HS-5 (cell line): ENCODE measurements around the gene ATR.
"Not testable (repeated sequence)": the region's sequence is repeated elsewhere in the genome, so short reads cannot be mapped to it uniquely, and the experiment has no call there.

ENCODE experiments used
- DNase-seq: peaks from one replicate; pipeline ENCODE4 v3.0.0-alpha.2; 2012; ENCODE audit warnings: low read depth

The ATR gene

DNA sequence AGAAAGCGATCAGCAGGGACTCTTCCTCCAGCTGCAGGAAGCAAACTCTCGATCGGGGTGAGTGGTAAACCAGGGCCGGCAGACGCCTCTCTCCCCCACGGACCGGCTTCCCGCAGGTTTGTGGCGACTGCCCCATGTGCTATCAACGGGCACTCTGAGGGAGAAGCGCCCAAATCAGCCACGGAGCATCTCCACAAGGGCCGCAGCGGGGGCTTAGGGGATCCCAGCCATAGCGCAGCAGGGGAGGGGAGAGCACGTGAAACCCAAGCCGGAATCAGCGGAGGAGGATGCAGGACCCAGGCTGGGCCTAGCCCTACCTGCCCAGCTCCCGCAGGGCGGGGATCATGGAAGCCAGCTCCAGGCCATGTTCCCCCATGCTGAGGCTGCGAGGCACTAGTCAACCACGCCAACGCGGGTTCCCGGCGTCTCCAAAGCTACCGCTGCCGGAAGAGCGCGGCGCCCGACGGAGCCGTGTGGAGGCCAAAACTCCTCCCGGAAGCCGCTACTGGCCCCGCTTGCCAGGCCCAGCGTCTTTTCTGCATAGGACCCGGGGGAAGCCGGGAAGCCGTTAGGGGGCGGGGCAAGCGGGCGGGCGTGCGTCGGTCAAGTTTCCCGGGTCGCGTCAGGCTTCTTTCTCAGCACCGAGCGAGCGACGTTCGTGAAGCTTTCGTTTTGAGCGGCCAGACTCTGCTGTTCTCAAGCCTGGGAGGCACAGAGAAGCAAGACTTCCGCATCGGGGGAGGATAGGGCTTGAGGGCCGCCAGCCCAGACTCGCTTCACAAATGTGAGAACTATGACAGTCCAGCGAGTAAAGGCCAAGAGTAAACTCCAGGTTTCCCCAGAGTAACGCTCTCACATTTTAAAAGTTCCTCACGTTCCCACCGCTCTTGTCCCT, at the start of gene ATR:
ATR (minus strand) TSS at position 405 of the 895 bp plus-strand sequence; CDS start at position 376, 29 bp downstream.
- peak; percentile 73 for DNase-seq

DNA sequence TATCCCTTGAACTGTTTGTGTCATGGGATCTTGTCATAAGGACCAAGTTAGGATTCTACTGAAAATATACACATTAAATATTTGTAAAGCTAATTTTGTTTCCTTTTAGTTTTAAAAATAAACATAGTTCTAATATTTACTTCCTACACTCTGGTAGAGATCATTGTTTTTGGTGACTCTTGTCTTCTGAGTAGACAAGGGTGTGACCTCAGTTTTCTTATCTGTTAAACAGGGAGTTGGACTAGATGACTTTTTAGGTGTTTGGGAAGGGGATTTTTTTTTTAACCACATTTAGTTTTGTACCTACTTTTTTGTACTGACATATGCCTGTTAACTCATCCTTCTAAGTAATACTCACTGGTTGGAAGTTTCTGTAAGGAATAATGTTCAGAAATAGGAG, 48.4 kb upstream of the ATR start:
- DNase-seq: no peak

DNA sequence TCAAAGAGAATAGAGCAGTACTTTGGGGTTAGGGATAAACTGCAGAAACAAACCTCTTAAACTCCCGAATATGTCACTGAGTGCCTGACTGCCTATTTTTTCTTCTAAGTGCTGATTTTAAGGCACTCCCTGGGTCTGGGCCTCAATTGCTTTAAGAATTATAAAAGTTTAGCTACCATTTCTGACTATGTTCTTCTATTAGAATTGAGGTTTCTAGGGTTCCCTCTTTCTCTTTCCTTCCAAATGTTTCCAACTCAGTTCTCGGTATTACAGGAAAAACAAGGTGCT, 46.6 kb upstream of the ATR start:
- DNase-seq: no peak

DNA sequence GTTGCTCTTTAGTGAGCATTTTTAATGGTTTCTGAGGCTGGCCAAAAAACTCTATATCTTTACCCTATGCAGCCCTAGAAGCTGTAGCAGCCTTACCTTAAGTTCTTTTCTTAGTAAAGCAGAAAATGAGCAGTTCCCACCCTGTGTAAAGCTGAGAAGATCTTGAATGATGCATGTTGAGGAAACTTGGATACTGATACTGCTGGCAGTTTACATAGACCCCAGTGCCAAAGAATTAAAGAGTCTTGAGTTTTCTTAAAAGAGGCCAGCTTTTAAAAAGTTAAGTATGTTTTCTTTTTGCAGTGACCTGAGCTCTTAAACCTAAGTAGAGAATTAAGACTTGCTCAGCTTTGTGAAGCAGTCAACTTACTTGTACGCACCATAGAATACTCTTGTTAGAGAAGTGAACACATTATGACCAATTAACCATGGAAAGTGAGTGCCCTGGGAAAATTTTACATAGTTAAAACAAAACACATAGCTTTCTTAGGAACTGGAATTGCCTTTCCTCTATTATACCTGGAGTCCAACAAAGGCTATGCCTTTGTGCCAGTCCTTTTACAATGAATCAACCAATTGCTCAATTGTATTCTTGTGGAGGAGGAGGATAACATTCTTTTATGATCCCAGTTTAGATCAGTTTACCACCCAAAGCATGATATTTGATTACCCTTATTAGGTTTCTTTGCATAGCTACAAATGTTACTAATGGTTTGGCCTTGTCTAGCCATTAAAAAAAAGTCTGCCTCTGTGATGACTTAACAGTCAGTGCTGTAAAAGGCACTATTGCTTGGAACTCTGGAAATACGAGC, 46.0 kb upstream of the ATR start:
- DNase-seq: no peak

DNA sequence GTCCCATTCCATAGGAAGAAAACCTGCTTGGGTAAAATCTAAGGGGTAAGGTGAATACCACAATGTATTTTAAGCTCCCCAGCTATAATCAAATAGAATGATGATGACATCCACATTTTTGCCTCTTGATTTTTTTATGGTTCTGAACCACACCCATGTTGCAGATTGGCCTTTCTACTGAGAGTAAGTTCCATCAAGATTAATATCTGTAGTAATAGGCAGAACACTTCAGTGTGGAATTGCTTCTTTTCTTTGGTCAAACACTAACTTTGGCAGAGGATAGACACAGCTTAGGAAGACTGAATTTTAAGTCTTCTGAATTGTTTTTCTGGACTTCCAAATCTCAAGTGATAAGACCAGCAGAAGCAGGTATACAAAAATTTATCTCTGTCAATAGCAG, 44.7 kb upstream of the ATR start:
- no peak for DNase-seq

DNA sequence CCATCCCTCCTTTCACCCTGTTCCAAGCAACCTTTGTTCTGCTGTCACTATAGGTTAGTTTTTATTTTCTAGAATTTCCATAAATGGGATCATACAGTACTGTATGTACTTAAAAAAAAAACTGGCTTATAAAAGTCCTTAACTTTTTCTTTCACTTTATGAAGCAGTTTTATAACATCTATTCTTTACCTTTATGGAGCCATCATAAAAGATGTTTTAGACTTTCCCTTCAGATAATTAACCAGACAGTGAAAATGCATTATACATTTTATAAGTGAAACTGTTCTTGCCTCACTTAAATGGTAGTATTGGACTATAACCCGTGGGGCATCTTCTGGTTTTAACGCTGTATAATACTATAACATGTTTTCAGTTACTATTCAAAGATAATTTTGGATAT, 43.9 kb upstream of the ATR start:
- no peak for DNase-seq

DNA sequence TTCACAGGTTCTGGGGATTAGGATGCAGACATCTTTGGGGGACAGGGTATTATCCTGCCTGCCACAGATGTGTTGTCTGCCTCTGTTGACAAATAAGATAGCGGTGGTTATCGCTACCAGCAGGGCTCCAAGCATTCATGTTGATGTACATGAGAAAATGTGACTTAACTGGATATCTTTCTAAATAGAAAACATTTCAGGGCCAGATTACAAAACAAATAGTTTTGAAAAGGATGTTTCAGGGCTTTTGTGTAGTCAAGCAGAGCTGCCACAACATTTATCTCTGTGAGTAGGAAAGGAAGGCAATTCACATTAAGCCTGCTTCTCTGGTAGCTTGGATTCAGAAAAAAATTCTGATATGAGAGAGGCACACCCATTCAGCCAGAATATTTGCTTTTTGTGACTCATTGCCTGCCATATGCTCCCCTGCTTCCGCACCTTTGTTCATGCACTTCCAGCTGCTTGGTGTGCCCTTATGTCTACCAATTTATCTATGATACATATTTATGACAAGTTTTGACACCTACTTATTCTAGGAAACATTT, 40.5 kb upstream of the ATR start:
- no peak for DNase-seq

DNA sequence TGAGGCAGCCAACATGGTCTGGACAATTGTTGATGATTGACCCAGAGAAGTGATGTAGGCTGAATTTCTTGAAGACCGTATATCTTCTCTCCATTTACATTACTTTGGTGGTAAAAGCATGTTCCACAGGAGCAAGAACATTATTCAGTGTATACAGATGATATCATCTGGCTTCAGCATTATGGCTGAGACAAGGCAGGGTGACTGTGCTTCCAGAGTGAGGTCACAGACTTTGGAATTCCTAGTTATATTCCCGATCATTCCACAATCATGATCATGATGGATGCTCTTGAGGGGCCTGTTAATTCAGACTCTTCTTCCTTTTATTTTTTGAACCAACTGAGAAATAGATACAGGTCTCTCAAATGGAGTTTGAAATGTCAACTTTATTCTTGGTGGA, 36.6 kb upstream of the ATR start:
- no peak for DNase-seq

DNA sequence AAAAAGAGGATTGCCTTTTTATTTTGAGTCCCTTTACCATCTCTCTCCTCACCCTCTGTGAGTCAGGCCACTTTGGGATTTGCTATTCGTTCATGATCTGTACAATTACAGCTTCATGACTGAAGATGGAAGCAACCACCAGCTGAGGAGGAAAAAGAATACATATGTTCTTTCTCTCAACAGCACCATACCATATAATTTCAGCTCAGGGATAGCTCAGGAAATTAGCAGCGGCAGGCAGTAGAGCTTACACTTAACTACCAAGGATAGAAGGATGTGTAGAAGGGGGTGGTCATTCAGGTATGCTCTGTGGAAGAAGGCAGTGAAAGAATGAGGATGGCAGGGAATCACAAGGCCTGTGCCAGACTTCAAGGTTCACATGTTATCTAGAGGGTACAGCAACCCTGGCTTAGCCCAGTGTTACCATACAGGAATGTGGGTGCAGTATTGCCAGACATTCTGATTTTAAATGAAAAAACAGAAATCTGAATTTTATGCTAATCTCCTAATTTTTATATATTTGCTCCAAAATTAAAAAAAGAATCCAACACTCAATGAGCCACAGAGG, 35.6 kb upstream of the ATR start:
- DNase-seq: no peak

DNA sequence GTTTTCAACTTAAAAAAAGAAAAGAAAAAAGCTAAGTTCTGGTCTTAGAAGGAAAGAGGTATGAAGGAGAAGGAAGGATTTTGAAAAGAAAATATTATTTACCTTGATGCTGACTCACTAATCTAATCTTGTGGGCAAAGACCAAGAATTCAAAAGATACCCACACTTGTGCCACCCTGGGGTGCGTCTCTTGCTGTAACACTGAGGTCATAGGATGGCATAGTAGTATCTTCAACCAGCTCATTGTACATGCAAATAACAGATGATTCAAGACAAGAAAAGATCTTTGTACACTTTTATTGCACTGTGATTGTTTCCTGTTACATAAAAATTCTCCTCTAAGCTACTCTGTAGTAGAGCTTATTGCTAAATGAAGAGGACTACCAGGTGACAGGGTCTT, 35.0 kb upstream of the ATR start:
- no peak for DNase-seq

DNA sequence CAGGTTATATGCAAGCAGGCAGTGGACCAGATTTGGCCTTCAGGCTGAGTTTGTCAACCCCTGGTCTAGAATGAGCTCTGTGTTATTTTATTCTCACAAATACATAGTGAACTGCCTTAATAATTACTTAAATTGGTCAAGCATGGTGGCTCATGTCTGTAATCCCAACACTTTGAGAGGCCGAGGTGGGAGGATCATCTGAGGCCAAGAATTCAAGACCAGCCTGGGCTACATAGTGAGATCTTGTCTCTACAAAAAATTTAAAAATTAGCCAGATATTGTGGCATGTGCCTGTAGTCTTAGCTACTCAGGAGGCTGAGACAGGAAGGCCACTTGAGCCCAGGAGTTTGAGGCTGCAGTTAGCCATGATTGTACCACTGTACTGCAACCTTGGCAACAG, 32.7 kb upstream of the ATR start:
- DNase-seq: no peak

DNA sequence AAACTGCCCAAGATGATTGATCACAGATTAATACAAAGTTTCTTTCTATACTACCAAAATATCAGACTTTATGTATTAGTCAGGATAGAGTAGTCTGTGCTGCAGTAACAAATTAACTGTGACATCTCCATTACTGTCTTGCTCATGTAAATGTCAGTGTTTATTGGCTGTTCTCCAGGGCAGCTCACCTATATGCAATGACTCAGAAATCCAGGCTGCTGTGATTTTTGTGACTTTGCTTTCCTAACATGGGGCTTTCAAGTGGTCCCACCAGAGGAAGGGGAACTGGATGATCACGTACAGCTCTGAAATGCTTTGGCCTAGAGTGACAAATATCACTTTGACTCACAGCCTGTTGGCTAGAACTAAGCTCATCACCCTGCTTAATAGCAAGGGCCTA, 30.6 kb upstream of the ATR start:
- DNase-seq: no peak

DNA sequence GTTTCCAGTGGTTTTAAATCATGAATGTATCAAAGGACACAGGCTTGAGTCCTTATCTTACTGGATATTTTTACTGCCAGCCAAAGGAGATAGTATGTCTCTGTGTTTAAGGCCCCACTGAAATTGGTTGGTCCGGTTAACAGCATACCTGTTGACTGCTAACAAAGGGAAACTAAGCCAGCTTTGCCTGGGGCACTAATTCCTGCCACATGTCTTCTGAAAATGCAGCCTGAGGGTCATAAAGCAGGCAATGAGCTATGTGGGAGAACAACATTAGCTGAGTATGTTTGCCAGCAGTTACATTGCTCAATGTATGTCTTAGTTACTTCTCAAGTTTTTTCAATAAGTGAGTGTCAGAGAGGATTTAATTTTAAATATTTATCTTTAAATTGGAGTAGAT, 30.1 kb upstream of the ATR start:
- no peak for DNase-seq

DNA sequence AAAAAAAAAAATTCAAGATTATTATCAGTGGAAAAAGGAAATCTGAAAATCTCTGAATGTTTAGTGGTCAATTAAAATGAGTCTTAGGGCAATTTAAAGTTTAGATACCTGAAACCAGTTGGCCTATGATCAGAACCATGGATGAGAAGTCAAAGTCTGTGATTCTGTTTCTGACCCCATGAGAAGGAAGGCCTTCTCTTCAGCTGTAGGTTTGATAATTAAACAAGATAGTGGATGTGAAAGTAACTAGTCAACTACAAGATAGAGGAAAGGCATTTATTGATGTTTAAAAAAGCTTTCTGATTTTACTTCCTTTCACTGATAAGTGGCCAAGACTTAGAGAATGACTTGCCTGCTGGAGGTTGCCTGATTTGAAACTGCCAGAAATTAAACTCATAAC, 26.4 kb upstream of the ATR start:
- no peak for DNase-seq

DNA sequence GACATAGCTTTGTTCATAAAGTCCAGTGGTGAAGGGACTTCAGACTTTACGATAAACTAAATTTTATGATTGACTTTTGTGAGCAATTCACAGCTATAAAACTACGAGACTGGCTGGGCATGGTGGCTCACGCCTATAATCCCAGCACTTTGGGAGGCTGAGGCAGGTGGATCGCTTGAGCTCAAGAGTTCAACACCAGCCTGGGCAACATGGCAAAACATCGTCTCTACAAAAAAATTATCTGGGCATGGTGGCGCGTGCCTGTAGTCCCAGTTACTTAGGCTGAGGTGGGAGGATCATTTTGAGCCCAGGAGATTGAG, 24.8 kb upstream of the ATR start:
- DNase-seq: not testable (repeated sequence)

DNA sequence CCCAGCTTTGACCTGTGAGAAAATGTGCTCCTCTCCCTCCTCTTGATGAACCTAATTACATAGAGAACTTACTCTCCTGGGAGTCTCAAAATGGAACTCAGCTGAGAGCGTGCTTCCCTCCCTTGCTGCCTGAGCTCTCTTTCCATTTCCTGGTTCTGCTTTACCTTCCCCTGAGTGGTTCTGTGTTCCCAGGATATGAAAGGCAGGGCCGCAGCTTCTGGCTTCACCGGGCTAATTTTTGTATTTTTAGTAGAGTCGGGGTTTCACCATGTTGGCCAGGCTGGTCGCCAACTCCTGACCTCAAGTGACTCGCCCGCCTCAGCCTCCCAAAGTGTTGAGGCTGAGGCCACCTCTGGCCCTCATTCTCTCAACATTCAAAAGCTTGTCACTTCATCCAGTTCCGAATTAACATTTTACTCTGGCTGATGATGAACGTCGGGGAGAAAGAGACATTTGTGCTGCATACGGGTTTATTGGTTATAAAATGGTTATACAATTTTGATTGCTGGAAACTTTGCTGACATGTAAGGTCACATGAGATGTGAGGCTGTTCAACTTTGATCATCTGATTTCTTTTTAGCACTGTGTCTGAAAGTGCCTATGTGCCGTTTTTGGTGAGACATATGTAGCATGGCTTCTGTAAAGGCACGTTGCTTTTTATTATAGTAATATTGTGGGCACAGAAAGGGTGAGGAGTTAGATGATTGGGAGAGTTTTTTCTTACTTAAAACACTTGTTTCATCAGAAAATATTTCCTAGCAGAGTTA, 24.3 kb upstream of the ATR start:
- no peak for DNase-seq

DNA sequence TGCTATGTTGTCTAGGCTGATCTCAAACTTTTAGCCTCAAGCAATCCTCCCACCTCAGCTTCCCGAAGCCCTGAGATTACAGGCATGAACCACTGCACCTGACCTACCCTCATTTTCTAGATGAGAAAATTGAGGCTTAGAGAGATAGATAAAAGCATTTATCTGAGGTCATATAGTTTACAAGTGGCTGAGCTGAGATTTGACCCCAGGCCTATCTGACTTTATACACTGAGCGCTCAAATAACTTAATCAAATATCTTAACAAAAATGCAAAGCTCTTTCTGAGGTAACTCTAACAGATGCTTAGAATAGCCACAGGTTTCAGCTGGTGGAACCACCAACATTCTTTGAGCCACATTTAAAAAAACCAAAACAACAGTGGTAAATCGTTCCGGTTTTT, 23.2 kb upstream of the ATR start:
- DNase-seq: no peak

DNA sequence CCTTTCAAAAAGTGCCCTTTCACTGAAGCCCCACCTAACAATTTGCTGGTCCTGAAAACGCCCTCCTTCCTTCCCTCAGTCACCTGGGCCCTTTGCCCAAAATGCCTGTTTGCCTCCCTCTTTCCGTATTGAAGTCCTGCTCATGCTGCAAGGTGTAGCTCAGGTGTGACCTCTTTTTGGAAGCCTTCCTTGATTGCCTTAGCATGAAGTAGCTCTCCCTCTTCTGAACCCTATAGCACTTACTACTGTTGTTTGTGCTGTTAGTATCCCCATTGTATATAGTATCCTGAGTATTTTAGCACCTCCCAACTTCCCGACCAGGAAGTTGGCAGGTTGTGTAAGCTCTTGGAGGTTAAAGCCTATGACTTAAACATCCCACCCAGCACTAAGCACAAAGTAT, 19.4 kb upstream of the ATR start:
- DNase-seq: no peak

DNA sequence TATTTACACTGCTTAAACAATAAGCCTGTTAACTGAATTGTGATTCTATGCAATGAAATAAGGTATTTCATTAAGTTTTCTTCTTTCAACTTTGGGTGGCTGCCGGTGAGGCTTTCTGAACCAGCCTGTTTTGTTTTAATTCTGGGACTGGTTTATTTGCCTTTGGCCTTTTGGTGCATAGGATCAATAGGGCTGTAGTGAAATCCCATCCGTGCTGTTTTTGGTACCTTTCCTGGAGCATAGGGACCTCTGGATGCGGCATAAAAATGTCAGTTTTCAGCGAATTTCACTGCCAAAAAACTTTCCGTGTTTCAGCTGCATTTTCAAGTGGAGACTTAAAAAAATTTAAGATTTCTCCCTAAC, 18.2 kb upstream of the ATR start:
- DNase-seq: no peak

DNA sequence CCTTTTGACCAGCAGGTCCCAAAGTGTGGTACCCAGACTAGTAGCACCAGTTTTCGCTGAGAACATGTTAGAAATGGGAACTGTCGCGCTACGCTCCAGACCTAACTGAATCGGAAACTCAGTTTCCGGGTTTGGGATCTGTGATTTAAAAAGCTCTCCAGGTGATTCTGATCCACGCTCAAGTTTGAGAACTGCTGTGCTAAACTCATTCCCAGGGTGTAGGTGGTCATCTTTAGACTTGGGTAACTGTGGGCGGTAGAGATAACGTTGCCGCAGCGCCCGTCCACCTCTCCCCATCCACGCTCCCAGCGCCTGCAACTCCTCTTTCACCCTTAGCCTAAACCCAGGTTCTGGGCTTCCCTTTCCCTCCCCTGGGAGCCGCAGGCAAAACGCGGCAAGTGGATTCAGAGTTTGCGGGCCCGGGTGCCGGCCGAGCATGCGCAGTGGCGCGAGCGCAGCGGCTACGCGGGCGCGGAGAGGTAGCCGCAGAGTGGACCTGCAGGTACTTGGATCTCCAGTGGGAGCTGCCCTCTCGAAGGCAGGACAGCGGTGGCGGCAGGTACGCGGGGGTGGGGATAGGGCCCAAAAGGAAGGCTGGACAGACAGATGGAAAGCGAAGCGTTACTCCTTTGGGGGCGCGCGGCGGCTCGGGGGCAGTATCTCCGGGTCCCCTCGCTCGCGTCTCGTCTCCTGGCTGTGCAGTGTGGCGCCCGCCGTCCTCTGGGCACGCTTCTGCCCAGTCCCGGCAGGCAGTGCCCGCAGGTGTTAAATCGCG, 17.6 kb upstream of the ATR start, which contains the start of gene PLS1:
PLS1 (plus strand) TSS at position 443 of the 775 bp plus-strand sequence. CDS start 67,845 bp downstream, outside the sequence.
- DNase-seq: no peak

DNA sequence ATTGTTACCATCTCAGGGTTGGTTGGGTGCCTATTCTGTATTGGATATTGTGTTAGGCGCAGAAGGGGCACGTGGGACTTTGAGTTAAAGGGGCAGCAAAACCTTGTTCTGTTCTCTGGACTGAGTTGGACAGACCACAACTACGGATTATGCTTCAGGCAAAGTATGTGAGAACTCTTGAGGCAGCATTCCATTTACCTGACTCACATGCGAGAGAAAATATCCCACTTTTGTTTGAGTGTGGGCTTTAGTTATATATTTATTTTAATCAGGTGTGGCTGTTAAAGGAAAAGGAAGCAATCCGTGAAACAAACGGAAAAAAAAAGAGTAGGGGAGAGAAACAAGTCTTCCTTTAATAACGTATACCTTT, 17.0 kb upstream of the ATR start:
- DNase-seq: peak; percentile 59

DNA sequence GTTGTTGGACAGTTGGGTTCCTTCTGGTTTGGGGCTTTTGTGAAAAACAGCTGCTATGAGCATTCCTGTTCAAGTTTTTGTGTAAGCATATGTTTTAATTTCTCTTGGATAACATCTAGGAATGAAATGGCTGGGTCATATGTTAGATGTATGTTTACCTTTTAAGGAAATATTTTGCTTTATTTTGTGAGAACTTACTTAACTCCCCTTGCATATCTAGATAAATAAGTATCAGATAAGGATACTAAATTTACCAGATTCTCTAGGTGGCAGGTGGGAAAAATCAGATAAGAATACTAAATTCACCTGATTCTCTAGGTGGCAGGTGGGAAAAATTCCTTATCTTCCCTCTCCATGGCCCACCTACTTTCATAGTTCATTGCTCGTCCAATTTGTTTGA, 16.6 kb upstream of the ATR start:
- DNase-seq: no peak
